Measurements from ENCODE around the gene IL3. TPM values are rescaled to one million over a fixed set of nuclear protein-coding genes. Genes with fewer than 3 reads are reported as not detected.

Gene IL3
- total and polyA plus RNA-seq, 9 of the 15 experiments (the other 6 are each of a cell fraction or from before 2014, with no cell fraction given) = not detected

DNA sequence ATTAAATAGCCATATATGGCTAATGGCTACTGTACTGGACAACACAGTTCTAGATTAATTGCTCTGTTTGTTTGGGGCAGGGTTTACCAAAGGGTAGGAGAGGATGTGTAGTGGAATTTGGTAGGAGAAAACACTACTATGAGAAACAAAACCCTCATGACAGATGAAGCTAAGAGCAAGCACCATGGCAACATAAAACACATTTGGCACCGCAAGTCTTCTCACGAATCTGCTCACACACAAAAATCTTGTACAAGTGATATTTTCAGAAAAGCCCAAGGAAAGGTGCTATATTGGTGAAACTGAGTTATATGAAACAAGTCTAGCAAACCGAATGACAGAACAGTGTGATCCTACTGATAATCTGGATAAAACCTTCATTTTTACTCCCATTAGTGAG is 51.7 kb downstream of the IL3 start (continued):
- TF ChIP-seq ZBTB40 (IDR thresholded peaks at IDR 0.05) (no peak), ZBTB40 (CRISPR knock-in tag; IDR thresholded peaks at IDR 0.05) (no peak), ASH1L (IDR thresholded peaks at IDR 0.05; ENCODE audit: borderline replicate concordance, low read depth, partially characterized antibody) (no peak), BRD9 (IDR thresholded peaks at IDR 0.05; ENCODE audit: low read depth, partially characterized antibody) (no peak), HBP1 (CRISPR knock-in tag; IDR thresholded peaks at IDR 0.05) (no peak), MTA2 (IDR thresholded peaks at IDR 0.05; ENCODE audit: low read depth) (no peak), DACH1 (IDR thresholded peaks at IDR 0.05; ENCODE audit: partially characterized antibody) (no peak), CBFB (CRISPR knock-in tag; IDR thresholded peaks at IDR 0.05) (no peak), PCBP1 (IDR thresholded peaks at IDR 0.05; ENCODE audit: low read depth, low read length, poor library complexity, severe bottlenecking) (no peak), PPARD (CRISPR knock-in tag; IDR thresholded peaks at IDR 0.05) (no peak), ZNF311 (CRISPR knock-in tag; IDR thresholded peaks at IDR 0.05) (no peak)
- TF ChIP-seq, protein P1, sequence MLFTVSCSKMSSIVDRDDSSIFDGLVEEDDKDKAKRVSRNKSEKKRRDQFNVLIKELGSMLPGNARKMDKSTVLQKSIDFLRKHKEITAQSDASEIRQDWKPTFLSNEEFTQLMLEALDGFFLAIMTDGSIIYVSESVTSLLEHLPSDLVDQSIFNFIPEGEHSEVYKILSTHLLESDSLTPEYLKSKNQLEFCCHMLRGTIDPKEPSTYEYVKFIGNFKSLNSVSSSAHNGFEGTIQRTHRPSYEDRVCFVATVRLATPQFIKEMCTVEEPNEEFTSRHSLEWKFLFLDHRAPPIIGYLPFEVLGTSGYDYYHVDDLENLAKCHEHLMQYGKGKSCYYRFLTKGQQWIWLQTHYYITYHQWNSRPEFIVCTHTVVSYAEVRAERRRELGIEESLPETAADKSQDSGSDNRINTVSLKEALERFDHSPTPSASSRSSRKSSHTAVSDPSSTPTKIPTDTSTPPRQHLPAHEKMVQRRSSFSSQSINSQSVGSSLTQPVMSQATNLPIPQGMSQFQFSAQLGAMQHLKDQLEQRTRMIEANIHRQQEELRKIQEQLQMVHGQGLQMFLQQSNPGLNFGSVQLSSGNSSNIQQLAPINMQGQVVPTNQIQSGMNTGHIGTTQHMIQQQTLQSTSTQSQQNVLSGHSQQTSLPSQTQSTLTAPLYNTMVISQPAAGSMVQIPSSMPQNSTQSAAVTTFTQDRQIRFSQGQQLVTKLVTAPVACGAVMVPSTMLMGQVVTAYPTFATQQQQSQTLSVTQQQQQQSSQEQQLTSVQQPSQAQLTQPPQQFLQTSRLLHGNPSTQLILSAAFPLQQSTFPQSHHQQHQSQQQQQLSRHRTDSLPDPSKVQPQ (CRISPR knock-in tag; IDR thresholded peaks at IDR 0.05; ENCODE audit: borderline replicate concordance) = no peak

All from K562 (cell line).